ENCODE measurements around the gene GBF1. TPM values are rescaled to one million over a fixed set of nuclear protein-coding genes. Genes with fewer than 3 reads are reported as not detected.
A peak's percentile ranks its signal among the peaks of the same experiment; 100 is the strongest.

The GBF1 gene
- total RNA-seq, 4 donors from 2014 or later = 73.4 to 98.5 (median 95.8) TPM

GRCh38 chr10:102401342-102401654, 156.0 kb downstream of the GBF1 start:
- no peaks in the 10 kb centered on the region for H3K27me3 ChIP-seq
- no peak overlapping the region for H3K27ac ChIP-seq
- peaks cover 0 to 24% (median 0%) of the 10 kb centered on the region in 3 donors for H3K36me3 ChIP-seq
- no peaks in the 10 kb centered on the region for H3K9me3 ChIP-seq
- TF ChIP-seq POLR2A (IDR thresholded peaks at IDR 0.05) = no peak
- TF ChIP-seq CTCF (IDR thresholded peaks at IDR 0.05) = no peak
- no peak for DNase-seq
- no peak overlapping the region for H3K4me3 ChIP-seq
- peaks cover 0 to 30% (median 18%) of the 10 kb centered on the region in 4 donors for H3K4me1 ChIP-seq

GRCh38 chr10:102401735-102402511, 156.6 kb downstream of the GBF1 start:
- Histone ChIP-seq H3K9me3 (no peaks in the 10 kb centered on the region), H3K36me3 (peaks cover 0 to 24% (median 0%) of the 10 kb centered on the region in 3 donors), H3K4me3 (no peak overlapping the region), H3K4me1 (peaks cover 0 to 24% (median 13%) of the 10 kb centered on the region in 4 donors), H3K27ac (peak overlapping the region in 1 of 4 donors; percentile 25), H3K27me3 (no peaks in the 10 kb centered on the region)
- no peak for DNase-seq
- TF ChIP-seq POLR2A (IDR thresholded peaks at IDR 0.05) = no peak
- no peak for TF ChIP-seq CTCF (IDR thresholded peaks at IDR 0.05)

- Histone ChIP-seq H3K9me3 (no peaks in the 10 kb centered on the region), H3K27ac (peak overlapping the region in 1 of 4 donors; percentile 25), H3K36me3 (peaks cover 0 to 24% (median 0%) of the 10 kb centered on the region in 3 donors), H3K4me3 (no peak overlapping the region), H3K27me3 (no peaks in the 10 kb centered on the region), H3K4me1 (peaks cover 0 to 19% (median 10%) of the 10 kb centered on the region in 4 donors)
- TF ChIP-seq CTCF (IDR thresholded peaks at IDR 0.05) = no peak
- TF ChIP-seq POLR2A (IDR thresholded peaks at IDR 0.05) = no peak
- DNase-seq = no peak
Observed at GRCh38 chr10:102402512-102402896, 157.2 kb downstream of the GBF1 start.

GRCh38 chr10:102403115-102403514, 157.8 kb downstream of the GBF1 start:
- DNase-seq = no peak
- peaks cover 0 to 19% (median 9%) of the 10 kb centered on the region in 4 donors for H3K4me1 ChIP-seq

GRCh38 chr10:102404361-102405107, 159.2 kb downstream of the GBF1 start:
- H3K4me3 ChIP-seq = no peak overlapping the region
- H3K27ac ChIP-seq = peak overlapping the region in 1 of 4 donors; percentile 86
- H3K9me3 ChIP-seq = no peaks in the 10 kb centered on the region
- H3K27me3 ChIP-seq = no peaks in the 10 kb centered on the region
- H3K36me3 ChIP-seq = peaks cover 0 to 24% (median 0%) of the 10 kb centered on the region in 3 donors
- TF ChIP-seq CTCF (IDR thresholded peaks at IDR 0.05) (no peak), POLR2A (IDR thresholded peaks at IDR 0.05) (no peak)
- H3K4me1 ChIP-seq = peaks cover 0 to 19% (median 9%) of the 10 kb centered on the region in 4 donors
- no peak for DNase-seq

More at GRCh38 chr10:102403115-102403514, 157.8 kb downstream of the GBF1 start:
- Histone ChIP-seq H3K36me3 (peaks cover 0 to 24% (median 0%) of the 10 kb centered on the region in 3 donors), H3K27me3 (no peaks in the 10 kb centered on the region), H3K27ac (peak overlapping the region in 1 of 4 donors; percentile 28), H3K4me3 (no peak overlapping the region), H3K9me3 (no peaks in the 10 kb centered on the region)
- TF ChIP-seq POLR2A (IDR thresholded peaks at IDR 0.05) (no peak), CTCF (IDR thresholded peaks at IDR 0.05) (no peak)

All from Peyer's patch (tissue), 4 donors.